ENCODE results near the gene ZBTB38. TPM values are rescaled to one million over a fixed set of nuclear protein-coding genes. Genes with fewer than 3 reads are reported as not detected.

Gene ZBTB38
- total and polyA plus RNA-seq, 2 donors (not counting 1 experiment from before 2014, with no cell fraction given) = 13.8 to 71.2 TPM

GRCh38 chr3:141330235-141330634, 38.1 kb upstream of the ZBTB38 start:
- Histone ChIP-seq H3K36me3 (replicated peaks in 1 of 2; ENCODE audit: control extremely low read depth in 1 of 2, control insufficient read depth in 1 of 2, extremely low read depth in 1 of 2, insufficient read depth in 2 of 2, low read length in 1 of 2) (no peaks in the 10 kb centered on the region), H3K79me2 (ENCODE audit: control insufficient read depth, insufficient read depth, low read length) (no peaks in the 10 kb centered on the region), H3K9ac (ENCODE audit: low read length) (no peak overlapping the region), H3K27me3 (replicated peaks in 1 of 4; ENCODE audit: control extremely low read depth in 1 of 4, control insufficient read depth in 3 of 4, insufficient read depth in 4 of 4, low read length in 3 of 4) (no peaks in the 10 kb centered on the region), H3K4me2 (replicated peaks; ENCODE audit: low read depth, low read length, poor library complexity, severe bottlenecking) (no peak overlapping the region), H3K4me3 (ENCODE audit: control extremely low read depth in 1 of 5, extremely low read depth in 1 of 5, insufficient read depth in 1 of 5, low read depth in 2 of 5, low read length in 4 of 5) (no peak overlapping the region), H3K9me3 (ENCODE audit: control extremely low read depth in 1 of 3, control insufficient read depth in 2 of 3, insufficient read depth in 1 of 3, low read length in 2 of 3) (no peaks in the 10 kb centered on the region), H4K20me1 (ENCODE audit: control insufficient read depth, insufficient read depth, low read length, poor library complexity, severe bottlenecking) (no peaks in the 10 kb centered on the region), H3K27ac (ENCODE audit: low read length in 2 of 2) (no peak overlapping the region), H2AFZ (ENCODE audit: insufficient read depth, low read depth, low read length, poor library complexity, severe bottlenecking) (no peak overlapping the region), H3K4me1 (ENCODE audit: control insufficient read depth in 2 of 2, insufficient read depth in 2 of 2, low read length in 2 of 2) (no peaks in the 10 kb centered on the region)
- no peaks in the 10 kb centered on the region for H3K9me3 Mint-ChIP-seq (ENCODE audit: insufficient read depth)
- ATAC-seq (ENCODE audit: low read depth) (no peak), DNase-seq (no peak)
- TF ChIP-seq EZH2 (IDR thresholded peaks at IDR 0.05; ENCODE audit: borderline replicate concordance, insufficient read depth, low read depth, low read length, poor library complexity, severe bottlenecking) (no peak), CTCF (IDR thresholded peaks at IDR 0.05) (no peak)
- H3K4me3 Mint-ChIP-seq = no peak overlapping the region
- H3K27me3 Mint-ChIP-seq = no peaks in the 10 kb centered on the region
- 100% methylated on average over 2 of the region's 3 CpGs for WGBS (ENCODE audit: insufficient coverage)
- H3K4me1 Mint-ChIP-seq = peaks cover 7% of the 10 kb centered on the region
- H3K27ac Mint-ChIP-seq = no peak overlapping the region
- ChIA-PET CTCF (interaction anchor here (1.0 kb wide), 1 partner anchor 130 kb away, joined by 3 read pairs; no protein-coding TSS in a partner anchor), POLR2A (no interaction called here)
- intact Hi-C loops (cut with micrococcal nuclease) = no loop called here

- Histone ChIP-seq H3K27ac (ENCODE audit: low read length in 2 of 2) (no peak overlapping the region), H3K4me1 (ENCODE audit: control insufficient read depth in 2 of 2, insufficient read depth in 2 of 2, low read length in 2 of 2) (no peaks in the 10 kb centered on the region), H4K20me1 (ENCODE audit: control insufficient read depth, insufficient read depth, low read length, poor library complexity, severe bottlenecking) (no peaks in the 10 kb centered on the region), H3K9me3 (ENCODE audit: control extremely low read depth in 1 of 3, control insufficient read depth in 2 of 3, insufficient read depth in 1 of 3, low read length in 2 of 3) (no peaks in the 10 kb centered on the region), H3K4me3 (ENCODE audit: control extremely low read depth in 1 of 5, extremely low read depth in 1 of 5, insufficient read depth in 1 of 5, low read depth in 2 of 5, low read length in 4 of 5) (no peak overlapping the region), H3K36me3 (replicated peaks in 1 of 2; ENCODE audit: control extremely low read depth in 1 of 2, control insufficient read depth in 1 of 2, extremely low read depth in 1 of 2, insufficient read depth in 2 of 2, low read length in 1 of 2) (no peaks in the 10 kb centered on the region), H3K4me2 (replicated peaks; ENCODE audit: low read depth, low read length, poor library complexity, severe bottlenecking) (no peak overlapping the region), H3K9ac (ENCODE audit: low read length) (no peak overlapping the region), H3K79me2 (ENCODE audit: control insufficient read depth, insufficient read depth, low read length) (no peaks in the 10 kb centered on the region), H3K27me3 (replicated peaks in 1 of 4; ENCODE audit: control extremely low read depth in 1 of 4, control insufficient read depth in 3 of 4, insufficient read depth in 4 of 4, low read length in 3 of 4) (no peaks in the 10 kb centered on the region), H2AFZ (ENCODE audit: insufficient read depth, low read depth, low read length, poor library complexity, severe bottlenecking) (no peak overlapping the region)
- ChIA-PET CTCF (interaction anchor here (1.0 to 1.5 kb wide), 3 partner anchors 8 to 130 kb away, joined by 3 read pairs; no protein-coding TSS in a partner anchor), POLR2A (no interaction called here)
- H3K4me1 Mint-ChIP-seq = peaks cover 7% of the 10 kb centered on the region
- H3K4me3 Mint-ChIP-seq = no peak overlapping the region
- intact Hi-C loops (cut with micrococcal nuclease) = no loop called here
- DNase-seq (no peak), ATAC-seq (ENCODE audit: low read depth) (no peak)
- no peak overlapping the region for H3K27ac Mint-ChIP-seq
- H3K9me3 Mint-ChIP-seq (ENCODE audit: insufficient read depth) = no peaks in the 10 kb centered on the region
- TF ChIP-seq CTCF (IDR thresholded peaks at IDR 0.05) (no peak), EZH2 (IDR thresholded peaks at IDR 0.05; ENCODE audit: borderline replicate concordance, insufficient read depth, low read depth, low read length, poor library complexity, severe bottlenecking) (no peak)
- no peaks in the 10 kb centered on the region for H3K27me3 Mint-ChIP-seq
- no CpG with 5 or more reads among the region's 3 CpGs for WGBS (ENCODE audit: insufficient coverage)
These were observed 37.5 kb upstream of the ZBTB38 start for GRCh38 chr3:141330718-141331376.

Data from B cell (primary cell).